ENCODE data around the gene OR51D1.

OR51D1 gene

GRCh38 chr11:4607096-4607495, 30.2 kb upstream of the OR51D1 start:
- TF ChIP-seq CTCF (IDR thresholded peaks at IDR 0.05; ENCODE audit: unreplicated experiment in 3 of 3): no peak

GRCh38 chr11:4607781-4608666, 29.3 kb upstream of the OR51D1 start, which contains the start of gene TRIM68:
TSS of gene TRIM68 (minus strand) at chr11:4608231. CDS start at chr11:4605504, 2,727 bp downstream.
- TF ChIP-seq CTCF (IDR thresholded peaks at IDR 0.05; ENCODE audit: unreplicated experiment in 3 of 3): no peak
- H3K27ac Mint-ChIP-seq: peak within 1 kb of the TSS; percentile 83 to 98 (median 86)
- H3K36me3 Mint-ChIP-seq (ENCODE audit: low read depth): peaks cover 13% of the 10 kb centered on the region
- H3K27me3 Mint-ChIP-seq (ENCODE audit: low read depth): no peaks in the 10 kb centered on the region
- peaks cover 19% of the 10 kb centered on the region for H3K4me1 Mint-ChIP-seq
- H3K9me3 Mint-ChIP-seq: no peaks in the 10 kb centered on the region
- H3K4me3 Mint-ChIP-seq: peak within 1 kb of the TSS; percentile 90 to 93 (median 93)

More at GRCh38 chr11:4607096-4607495, 30.2 kb upstream of the OR51D1 start:
- Mint-ChIP-seq H3K27me3 (ENCODE audit: low read depth) (no peaks in the 10 kb centered on the region), H3K4me1 (peaks cover 19% of the 10 kb centered on the region), H3K36me3 (ENCODE audit: low read depth) (peaks cover 17% of the 10 kb centered on the region), H3K9me3 (no peaks in the 10 kb centered on the region), H3K4me3 (peak overlapping the region; percentile 90 to 93 (median 93)), H3K27ac (peak overlapping the region; percentile 83 to 98 (median 86))

- no peak for TF ChIP-seq CTCF (IDR thresholded peaks at IDR 0.05; ENCODE audit: unreplicated experiment in 3 of 3)
- Mint-ChIP-seq H3K4me1 (peaks cover 19% of the 10 kb centered on the region), H3K4me3 (no peak overlapping the region), H3K27me3 (ENCODE audit: low read depth) (peaks cover 4% of the 10 kb centered on the region), H3K9me3 (no peaks in the 10 kb centered on the region), H3K36me3 (ENCODE audit: low read depth) (no peaks in the 10 kb centered on the region), H3K27ac (no peak overlapping the region)
Observed at GRCh38 chr11:4610258-4610935, 26.9 kb upstream of the OR51D1 start.

- Mint-ChIP-seq H3K9me3 (no peaks in the 10 kb centered on the region), H3K27ac (no peak overlapping the region), H3K36me3 (ENCODE audit: low read depth) (no peaks in the 10 kb centered on the region), H3K4me3 (no peak overlapping the region), H3K4me1 (peaks cover 7% of the 10 kb centered on the region), H3K27me3 (ENCODE audit: low read depth) (peaks cover 8% of the 10 kb centered on the region)
- no peak for TF ChIP-seq CTCF (IDR thresholded peaks at IDR 0.05; ENCODE audit: unreplicated experiment in 3 of 3)
Observed at GRCh38 chr11:4611986-4612385, 25.3 kb upstream of the OR51D1 start.

- peaks cover 8% of the 10 kb centered on the region for H3K27me3 Mint-ChIP-seq (ENCODE audit: low read depth)
- no peaks in the 10 kb centered on the region for H3K36me3 Mint-ChIP-seq (ENCODE audit: low read depth)
- no peak for TF ChIP-seq CTCF (IDR thresholded peaks at IDR 0.05; ENCODE audit: unreplicated experiment in 3 of 3)
- no peak overlapping the region for H3K27ac Mint-ChIP-seq
- H3K9me3 Mint-ChIP-seq: no peaks in the 10 kb centered on the region
- no peaks in the 10 kb centered on the region for H3K4me1 Mint-ChIP-seq
- H3K4me3 Mint-ChIP-seq: no peak overlapping the region
Observed at GRCh38 chr11:4615856-4616444, 21.3 kb upstream of the OR51D1 start.

Data from nephron (organoid).